Measurements from ENCODE around the gene COQ8A. TPM values are rescaled to one million over a fixed set of nuclear protein-coding genes. Genes with fewer than 3 reads are reported as not detected.

The COQ8A gene
- total and polyA plus RNA-seq, 2 experiments from 2014 or later = 25.2 to 37.4 TPM

DNA sequence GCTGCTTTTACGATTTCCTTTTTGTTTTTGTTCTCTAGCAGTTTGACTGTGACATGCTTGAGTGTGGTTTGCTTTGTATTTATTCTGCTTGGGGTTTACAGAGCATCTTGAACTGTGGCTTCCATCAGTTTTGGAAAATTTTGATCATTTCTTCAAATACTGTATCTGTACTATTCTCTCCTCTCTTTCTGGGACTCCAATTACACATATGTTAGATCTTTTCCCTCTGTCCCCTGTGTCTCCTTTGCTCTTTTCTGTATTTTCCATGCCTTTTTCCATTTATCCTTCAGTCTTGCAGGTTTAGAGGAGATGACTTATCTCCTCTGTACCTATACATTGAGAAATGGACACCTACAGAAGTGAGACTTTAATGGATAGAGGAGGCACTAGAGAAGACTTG lies 31.7 kb downstream of the COQ8A start:
- H3K9me3 Mint-ChIP-seq = peaks cover 5% of the 10 kb centered on the region; the same call in 2 of the 3 replicates
- no peak overlapping the region for H3K4me3 ChIP-seq
- peaks cover 14% of the 10 kb centered on the region; the same call in 1 of the 2 replicates for H4K20me1 ChIP-seq (replicated peaks; ENCODE audit: insufficient read depth)
- ATAC-seq (no peak), DNase-seq (ENCODE audit: low spot score) (no peak)
- H3F3A ChIP-seq (replicated peaks; ENCODE audit: low read depth) = no peaks in the 10 kb centered on the region
- H3K27me3 Mint-ChIP-seq (ENCODE audit: insufficient read depth, low read depth, poor library complexity) = peaks cover 8% of the 10 kb centered on the region
- no peak overlapping the region for H3K27ac ChIP-seq (ENCODE audit: low read depth)
- H3K27ac Mint-ChIP-seq = no peak overlapping the region
- H3K4me1 Mint-ChIP-seq = peaks cover 4% of the 10 kb centered on the region; the same call in 1 of the 3 replicates
- H3K4me1 ChIP-seq (ENCODE audit: insufficient read depth) = no peaks in the 10 kb centered on the region
- no peak overlapping the region for H3K4me3 Mint-ChIP-seq
- TF ChIP-seq ZNF114 (CRISPR knock-in tag; IDR thresholded peaks at IDR 0.05) = no peak
- no peak for TF ChIP-seq JUNB (IDR thresholded peaks at IDR 0.05; ENCODE audit: unreplicated experiment)
- TF ChIP-seq EZH2phosphoT487 (IDR thresholded peaks at IDR 0.05; ENCODE audit: unreplicated experiment) = no peak
- no peak for TF ChIP-seq NANOG (IDR thresholded peaks at IDR 0.05; ENCODE audit: borderline replicate concordance)
- TF ChIP-seq ZNF331 (CRISPR knock-in tag; IDR thresholded peaks at IDR 0.05; ENCODE audit: low read depth) = no peak
- TF ChIP-seq REST (IDR thresholded peaks at IDR 0.05; ENCODE audit: unreplicated experiment) = no peak
- H3K9me2 ChIP-seq (ENCODE audit: insufficient read depth) = no peaks in the 10 kb centered on the region
- H3K4me2 ChIP-seq = no peak overlapping the region
- 0 out of 2 replicates have a peak, but pooled peaks cover 3% of the 10 kb centered on the region for H3K79me2 ChIP-seq (replicated peaks; ENCODE audit: insufficient read depth)
- H3K27me3 ChIP-seq (ENCODE audit: insufficient read depth) = no peaks in the 10 kb centered on the region
- peaks cover 19% of the 10 kb centered on the region for H3K36me3 Mint-ChIP-seq (ENCODE audit: low read depth)
- H3K36me3 ChIP-seq (ENCODE audit: insufficient read depth) = no peaks in the 10 kb centered on the region; the same call in 1 of the 2 replicates
- H2AFZ ChIP-seq = no peak overlapping the region

- H3K27ac Mint-ChIP-seq = no peak overlapping the region
- Histone ChIP-seq H3K9me2 (ENCODE audit: insufficient read depth) (no peaks in the 10 kb centered on the region), H3F3A (replicated peaks; ENCODE audit: low read depth) (no peaks in the 10 kb centered on the region), H2AFZ (no peak overlapping the region), H4K20me1 (replicated peaks; ENCODE audit: insufficient read depth) (peaks cover 14% of the 10 kb centered on the region; the same call in 1 of the 2 replicates), H3K36me3 (ENCODE audit: insufficient read depth) (no peaks in the 10 kb centered on the region; the same call in 1 of the 2 replicates), H3K79me2 (replicated peaks; ENCODE audit: insufficient read depth) (0 out of 2 replicates have a peak, but pooled peaks cover 3% of the 10 kb centered on the region), H3K4me2 (no peak overlapping the region), H3K4me1 (ENCODE audit: insufficient read depth) (no peaks in the 10 kb centered on the region), H3K27me3 (ENCODE audit: insufficient read depth) (no peaks in the 10 kb centered on the region), H3K27ac (ENCODE audit: low read depth) (no peak overlapping the region), H3K4me3 (no peak overlapping the region)
- peaks cover 5% of the 10 kb centered on the region; the same call in 2 of the 3 replicates for H3K9me3 Mint-ChIP-seq
- H3K4me1 Mint-ChIP-seq = peaks cover 4% of the 10 kb centered on the region; the same call in 1 of the 3 replicates
- no peak overlapping the region for H3K4me3 Mint-ChIP-seq
- no peak for ATAC-seq
- H3K36me3 Mint-ChIP-seq (ENCODE audit: low read depth) = peaks cover 19% of the 10 kb centered on the region
- DNase-seq (ENCODE audit: low spot score) = no peak
- H3K27me3 Mint-ChIP-seq (ENCODE audit: insufficient read depth, low read depth, poor library complexity) = peaks cover 8% of the 10 kb centered on the region
- TF ChIP-seq ETS1 (IDR thresholded peaks at IDR 0.05) (no peak), ZNF114 (CRISPR knock-in tag; IDR thresholded peaks at IDR 0.05) (no peak), EZH2 (IDR thresholded peaks at IDR 0.05; ENCODE audit: low read depth, unreplicated experiment) (no peak), ZNF331 (CRISPR knock-in tag; IDR thresholded peaks at IDR 0.05; ENCODE audit: low read depth) (no peak), NANOG (IDR thresholded peaks at IDR 0.05; ENCODE audit: borderline replicate concordance) (no peak), REST (IDR thresholded peaks at IDR 0.05; ENCODE audit: unreplicated experiment) (no peak)
- TF ChIP-seq, protein P1, sequence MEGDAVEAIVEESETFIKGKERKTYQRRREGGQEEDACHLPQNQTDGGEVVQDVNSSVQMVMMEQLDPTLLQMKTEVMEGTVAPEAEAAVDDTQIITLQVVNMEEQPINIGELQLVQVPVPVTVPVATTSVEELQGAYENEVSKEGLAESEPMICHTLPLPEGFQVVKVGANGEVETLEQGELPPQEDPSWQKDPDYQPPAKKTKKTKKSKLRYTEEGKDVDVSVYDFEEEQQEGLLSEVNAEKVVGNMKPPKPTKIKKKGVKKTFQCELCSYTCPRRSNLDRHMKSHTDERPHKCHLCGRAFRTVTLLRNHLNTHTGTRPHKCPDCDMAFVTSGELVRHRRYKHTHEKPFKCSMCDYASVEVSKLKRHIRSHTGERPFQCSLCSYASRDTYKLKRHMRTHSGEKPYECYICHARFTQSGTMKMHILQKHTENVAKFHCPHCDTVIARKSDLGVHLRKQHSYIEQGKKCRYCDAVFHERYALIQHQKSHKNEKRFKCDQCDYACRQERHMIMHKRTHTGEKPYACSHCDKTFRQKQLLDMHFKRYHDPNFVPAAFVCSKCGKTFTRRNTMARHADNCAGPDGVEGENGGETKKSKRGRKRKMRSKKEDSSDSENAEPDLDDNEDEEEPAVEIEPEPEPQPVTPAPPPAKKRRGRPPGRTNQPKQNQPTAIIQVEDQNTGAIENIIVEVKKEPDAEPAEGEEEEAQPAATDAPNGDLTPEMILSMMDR (conservative IDR thresholded peaks at IDR 0.05; ENCODE audit: low read depth in 2 of 2) = no peak
Measured at GRCh38 chr1:226972931-226973330, 32.8 kb downstream of the COQ8A start.
